ENCODE measurements around the gene C2orf80. TPM values are rescaled to one million over a fixed set of nuclear protein-coding genes. Genes with fewer than 3 reads are reported as not detected.

The C2orf80 gene
- total and polyA plus RNA-seq, 9 of the 15 experiments (the other 6 are each of a cell fraction or from before 2014, with no cell fraction given), result not detected

- BruUV-seq (replicated peaks), result no TSS peak
- no peak for TF ChIP-seq ZNF830 (CRISPR knock-in tag; IDR thresholded peaks at IDR 0.05)
- TF ChIP-seq STAT5B (CRISPR knock-in tag; IDR thresholded peaks at IDR 0.05), result no peak
- TF ChIP-seq HDAC8 (tag; IDR thresholded peaks at IDR 0.05), result no peak
- no peak for TF ChIP-seq TAF1 (IDR thresholded peaks at IDR 0.05; ENCODE audit: control insufficient read depth, extremely low read depth, insufficient read depth, low read length, severe bottlenecking)
- TF ChIP-seq GTF2E2 (tag; IDR thresholded peaks at IDR 0.05), result no peak
- TF ChIP-seq ZNF324 (CRISPR knock-in tag; IDR thresholded peaks at IDR 0.05), result no peak
- TF ChIP-seq ETV5 (CRISPR knock-in tag; IDR thresholded peaks at IDR 0.05; ENCODE audit: low read depth), result no peak
- TF ChIP-seq ARID4B (CRISPR knock-in tag; IDR thresholded peaks at IDR 0.05), result no peak
- no peak for TF ChIP-seq HMGXB4 (CRISPR knock-in tag; IDR thresholded peaks at IDR 0.05)
- TF ChIP-seq PHB2 (IDR thresholded peaks at IDR 0.05; ENCODE audit: low read depth), result no peak
- TF ChIP-seq SAFB2 (IDR thresholded peaks at IDR 0.05; ENCODE audit: borderline replicate concordance, low read depth, low read length, severe bottlenecking), result no peak
- TF ChIP-seq ARID3B (CRISPR knock-in tag; IDR thresholded peaks at IDR 0.05; ENCODE audit: borderline replicate concordance), result no peak
- Histone ChIP-seq H3K27me3 (ENCODE audit: control insufficient read depth in 2 of 2, insufficient read depth in 2 of 2, low read length in 2 of 2) (no peaks in the 10 kb centered on the region), H3K9me1 (ENCODE audit: control insufficient read depth, insufficient read depth, low read length) (no peaks in the 10 kb centered on the region), H3K79me2 (ENCODE audit: control insufficient read depth, insufficient read depth, low read length) (no peaks in the 10 kb centered on the region), H4K20me1 (replicated peaks; ENCODE audit: control insufficient read depth, insufficient read depth, low read length) (no peaks in the 10 kb centered on the region), H3K27ac (ENCODE audit: extremely low read depth, low read depth, low read length) (no peak within 1 kb of the TSS), H3K36me3 (ENCODE audit: control insufficient read depth, insufficient read depth, low read length) (no peaks in the 10 kb centered on the region), H3K4me1 (replicated peaks in 1 of 2; ENCODE audit: control insufficient read depth in 2 of 2, insufficient read depth in 2 of 2, low read length in 2 of 2) (no peaks in the 10 kb centered on the region), H3K4me3 (no peak within 1 kb of the TSS), H3K4me2 (ENCODE audit: insufficient read depth, low read length) (no peak within 1 kb of the TSS), H3K9ac (ENCODE audit: insufficient read depth in 1 of 2, low read depth in 2 of 2, low read length in 2 of 2) (no peak within 1 kb of the TSS), H2AFZ (ENCODE audit: low read depth, low read length) (no peak within 1 kb of the TSS), H3K9me3 (replicated peaks; ENCODE audit: control insufficient read depth, insufficient read depth, low read depth, low read length) (no peaks in the 10 kb centered on the region)
- FAIRE-seq (no peak), DNase-seq (ENCODE audit: extremely low read depth in 1 of 4, low spot score in 3 of 4) (no peak), ATAC-seq (no peak)
- in situ Hi-C loops (cut with MboI) (no loop called here), intact Hi-C loops (cut with micrococcal nuclease) (no loop called here)
- CTCF ChIA-PET (ENCODE audit: low intra/inter-chr PET ratio), result no interaction called here
- WGBS (ENCODE audit: insufficient coverage, low coverage, missing lambda C conversion rate), result 12% methylated on average over 5 of the region's 6 CpGs
- POLR2A ChIA-PET, result interaction anchor here (0.7 kb wide), 1 partner anchor 19 kb away, joined by 3 read pairs; no protein-coding TSS in a partner anchor
Observed at GRCh38 chr2:208146006-208146405, 43.8 kb downstream of the C2orf80 start, which contains the start of gene CRYGB. CRYGB (minus strand) TSS chr2:208146158; CDS start chr2:208146120, 38 bp downstream.

Measured in K562 (cell line).